G401 (cell line): ENCODE results near the gene FAM177A1. TPM values are rescaled to one million over a fixed set of nuclear protein-coding genes. Genes with fewer than 3 reads are reported as not detected.
A peak's percentile ranks its signal among the peaks of the same experiment; 100 is the strongest.
"Not testable (repeated sequence)": the region's sequence is repeated elsewhere in the genome, so short reads cannot be mapped to it uniquely, and the experiment has no call there.

Source experiments
- DNase-seq: peaks from one replicate; pipeline ENCODE4 v3.0.0-alpha.2; 2015; ENCODE audit warnings: low spot score
- in situ Hi-C: cut with HindIII; loops from 2 replicates; pipeline ENCODE4 v1.10.0; 2016; ENCODE audit warnings: low sequenced_read_pairs, mixed read lengths
- total RNA-seq: library from RNA; depleted of rRNA; stranded (reverse); fragments of >200 nt; shearing (Covaris generic); gene quantifications from 2 replicates; pipeline ENCODE4 v1.2.3, GENCODE V29; 2014; rRNA removed

The FAM177A1 gene, protein sequence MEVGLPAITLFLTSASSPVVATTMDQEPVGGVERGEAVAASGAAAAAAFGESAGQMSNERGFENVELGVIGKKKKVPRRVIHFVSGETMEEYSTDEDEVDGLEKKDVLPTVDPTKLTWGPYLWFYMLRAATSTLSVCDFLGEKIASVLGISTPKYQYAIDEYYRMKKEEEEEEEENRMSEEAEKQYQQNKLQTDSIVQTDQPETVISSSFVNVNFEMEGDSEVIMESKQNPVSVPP
- total RNA-seq, result 42.2 and 55.9 TPM in 2 replicates

DNA sequence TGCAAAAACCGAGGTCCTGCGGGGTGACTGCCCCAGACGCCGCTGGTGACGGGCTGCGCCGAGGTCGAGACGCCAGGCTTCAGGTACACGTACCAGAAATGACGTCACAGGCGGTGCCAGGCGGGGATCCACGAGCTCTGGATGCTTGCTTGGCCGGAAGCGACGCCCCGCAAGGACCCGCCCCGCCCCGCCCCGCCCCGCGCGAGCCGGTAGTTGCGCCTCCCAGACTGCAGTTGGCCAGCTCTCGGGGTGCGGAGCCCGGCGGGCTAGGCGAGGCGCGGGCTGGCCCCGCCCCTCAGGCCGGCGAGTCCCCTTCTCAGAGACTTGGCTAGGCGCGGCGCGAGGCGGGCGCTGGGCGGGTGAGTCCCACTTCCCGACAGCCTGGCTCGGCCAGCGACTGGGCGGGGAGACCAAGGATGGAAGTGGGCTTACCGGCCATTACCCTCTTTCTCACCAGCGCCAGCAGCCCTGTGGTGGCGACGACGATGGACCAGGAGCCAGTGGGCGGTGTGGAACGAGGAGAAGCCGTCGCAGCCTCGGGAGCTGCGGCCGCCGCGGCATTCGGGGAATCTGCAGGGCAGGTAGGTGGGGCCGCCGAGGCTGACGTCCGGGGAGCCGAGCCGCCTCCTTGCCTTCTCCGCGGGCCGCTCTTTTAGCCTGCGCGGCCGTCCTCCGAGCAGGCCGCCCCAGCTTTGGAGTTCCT is at the start of gene FAM177A1:
Gene FAM177A1, plus strand, starts transcription at position 225 of the 703 bp plus-strand sequence. Its CDS starts 192 bp downstream, at position 417.
- peak; percentile 97 for DNase-seq
- in situ Hi-C loops, result loop anchor here (25.0 kb wide), 1 partner anchor 366 kb away; the partner anchor contains the start of gene NFKBIA

DNA sequence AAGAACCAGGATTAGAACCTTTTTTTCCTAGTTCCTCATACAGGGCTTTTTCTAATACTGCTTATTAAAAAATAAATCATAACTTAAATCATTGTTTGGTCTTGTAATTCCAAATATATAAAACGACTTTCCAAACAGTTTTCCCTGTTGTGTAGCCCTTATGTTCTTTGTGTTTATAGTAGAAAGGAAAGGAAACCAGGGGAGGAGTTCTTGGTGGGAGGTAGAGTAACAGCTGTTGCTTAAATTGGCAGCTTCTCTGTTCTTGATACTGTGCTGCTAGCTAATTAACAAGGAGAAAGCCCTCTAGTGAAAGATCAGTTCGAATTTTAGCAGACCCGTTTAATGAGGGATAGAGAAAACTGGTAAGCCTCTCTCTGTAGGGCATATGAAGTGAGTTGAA is 48.3 kb upstream of the FAM177A1 start:
- in situ Hi-C loops, result no loop called here
- peak; percentile 43 for DNase-seq

DNA sequence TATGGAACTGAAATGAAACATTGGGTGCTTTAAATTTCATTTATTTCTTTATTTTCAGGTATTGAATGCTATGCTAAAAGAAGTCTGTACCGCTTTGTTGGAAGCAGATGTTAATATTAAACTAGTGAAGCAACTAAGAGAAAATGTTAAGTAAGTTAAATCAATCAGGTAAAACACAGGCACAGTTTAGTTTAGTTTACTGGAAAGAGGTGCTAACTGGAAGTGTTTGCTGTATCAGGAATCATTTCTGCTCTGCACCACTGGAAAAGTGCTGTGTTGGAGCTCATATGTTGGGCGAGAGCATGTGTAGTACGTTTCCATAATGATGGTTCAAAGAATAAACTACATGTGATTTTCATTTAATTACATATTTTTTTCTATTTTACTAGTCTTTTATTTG is 46.6 kb upstream of the FAM177A1 start:
- DNase-seq, result no peak

DNA sequence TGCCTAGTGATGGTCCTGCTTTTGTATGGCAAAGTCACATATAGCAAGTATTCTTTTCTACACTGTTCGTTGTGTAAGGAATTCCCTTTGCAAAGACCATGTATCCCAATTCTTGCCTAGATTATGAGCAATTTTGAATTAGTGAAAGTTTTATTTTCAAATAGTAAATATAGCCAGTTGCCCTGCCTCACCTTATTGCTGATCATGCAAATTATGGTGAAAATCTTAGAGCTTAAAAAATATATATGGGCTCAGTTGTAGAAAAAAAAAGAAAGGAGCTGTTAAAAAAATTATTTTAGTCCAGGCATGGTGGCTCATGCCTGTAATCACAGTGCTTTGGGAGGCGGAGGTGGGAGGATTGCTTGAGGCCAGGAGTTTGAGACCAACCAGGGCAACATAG is 44.5 kb upstream of the FAM177A1 start:
- in situ Hi-C loops, result no loop called here
- DNase-seq, result no peak

More for the DNA sequence above, 46.6 kb upstream of the FAM177A1 start:
- in situ Hi-C loops, result no loop called here

DNA sequence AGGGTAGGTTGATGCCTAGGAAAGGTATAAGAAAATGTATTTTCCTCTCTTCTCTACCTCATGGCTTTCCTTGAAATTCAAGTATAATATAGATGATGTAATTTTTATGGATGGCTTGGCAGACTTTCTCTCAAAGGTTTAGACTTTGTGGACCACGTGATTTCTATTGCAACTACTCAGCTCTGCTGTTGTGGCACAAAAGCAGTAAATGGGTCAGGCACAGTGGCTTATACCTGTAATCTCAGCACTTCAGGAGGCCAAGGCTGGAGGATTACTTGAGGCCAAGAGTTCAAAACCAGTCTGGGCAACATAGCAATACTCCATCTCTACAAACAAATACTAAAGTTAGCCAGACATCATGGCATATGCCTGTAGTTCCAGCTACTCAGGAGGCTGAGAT is 41.2 kb upstream of the FAM177A1 start:
- in situ Hi-C loops, result no loop called here
- DNase-seq, result no peak

DNA sequence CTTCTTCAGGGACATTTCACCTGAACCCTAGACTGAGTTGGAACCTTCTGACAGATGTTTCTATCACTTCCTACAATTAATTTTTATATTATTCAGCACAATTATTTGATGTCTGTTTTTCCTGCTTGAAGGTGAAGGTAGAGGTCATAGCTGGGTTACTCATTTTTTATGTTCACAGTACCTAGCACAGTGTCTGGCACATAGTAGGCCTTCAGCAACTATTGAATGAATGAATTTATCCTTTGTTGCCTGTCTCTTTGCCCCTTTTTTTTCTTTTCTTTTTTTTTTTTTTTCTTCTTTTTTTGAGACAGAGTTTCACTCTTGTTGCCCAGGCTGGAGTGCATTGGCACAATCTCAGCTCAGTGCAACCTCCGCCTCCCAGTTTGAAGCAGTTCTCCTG is 29.5 kb upstream of the FAM177A1 start:
- no peak for DNase-seq
- in situ Hi-C loops, result no loop called here

DNA sequence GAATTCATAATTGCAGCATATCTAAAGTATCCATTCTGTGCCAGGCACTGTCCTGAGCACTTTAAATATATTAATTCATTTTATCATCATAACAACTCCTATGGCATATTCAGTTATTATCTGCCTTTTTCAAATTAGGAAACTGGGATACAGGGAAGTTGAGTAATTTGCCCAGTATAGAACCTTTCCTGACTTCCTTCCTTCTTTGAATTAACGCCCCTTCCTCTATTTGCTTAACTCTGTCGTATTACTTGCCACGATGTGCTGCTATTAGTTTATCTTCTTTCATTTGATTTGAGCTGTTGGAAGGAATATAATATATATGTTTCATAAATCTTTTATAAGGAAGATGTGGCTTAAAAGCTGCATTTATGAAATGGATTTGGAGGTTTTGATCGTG is 25.4 kb upstream of the FAM177A1 start:
- DNase-seq, result no peak
- in situ Hi-C loops, result no loop called here

DNA sequence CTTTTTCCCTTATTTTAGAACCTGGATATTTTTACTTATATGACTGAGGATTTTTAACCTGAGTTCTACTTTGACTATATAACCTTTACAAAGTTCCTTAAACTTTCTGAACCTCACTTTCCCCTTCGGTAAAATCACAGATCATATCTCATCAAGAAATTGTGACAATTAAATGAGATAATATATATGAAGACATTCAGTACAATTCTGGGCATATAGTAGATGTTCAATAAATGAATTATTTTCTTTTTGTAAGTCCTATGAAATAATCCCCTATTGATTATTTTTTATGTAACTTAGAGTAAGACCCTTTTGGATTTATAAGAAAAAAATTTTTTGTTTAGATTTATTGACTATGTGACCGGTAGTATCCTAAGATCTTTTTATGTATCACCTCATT is 17.6 kb upstream of the FAM177A1 start:
- in situ Hi-C loops, result loop anchor here (25.0 kb wide), 1 partner anchor 384 kb away; the partner anchor contains the start of gene NFKBIA
- DNase-seq, result no peak

DNA sequence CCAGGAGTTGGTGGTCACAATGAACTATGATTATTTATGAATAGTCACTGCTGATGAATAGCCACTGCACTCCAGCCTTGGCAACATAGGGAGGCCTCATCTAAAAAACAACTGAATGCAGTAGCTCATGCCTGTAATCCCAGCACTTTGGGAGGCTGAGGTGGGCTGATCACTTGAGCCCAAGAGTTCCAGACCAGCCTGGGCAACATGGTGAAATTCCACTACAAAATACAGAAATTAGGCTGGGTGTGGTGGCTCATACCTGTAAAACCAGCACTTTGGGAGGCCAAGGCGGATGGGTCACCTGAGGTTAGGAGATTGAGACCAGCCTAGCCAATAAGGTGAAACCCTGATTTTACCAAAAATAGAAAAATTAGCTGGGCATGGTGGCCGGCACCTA is 13.5 kb upstream of the FAM177A1 start:
- no peak for DNase-seq
- in situ Hi-C loops, result loop anchor here (25.0 kb wide), 1 partner anchor 380 kb away; the partner anchor contains the start of gene NFKBIA

DNA sequence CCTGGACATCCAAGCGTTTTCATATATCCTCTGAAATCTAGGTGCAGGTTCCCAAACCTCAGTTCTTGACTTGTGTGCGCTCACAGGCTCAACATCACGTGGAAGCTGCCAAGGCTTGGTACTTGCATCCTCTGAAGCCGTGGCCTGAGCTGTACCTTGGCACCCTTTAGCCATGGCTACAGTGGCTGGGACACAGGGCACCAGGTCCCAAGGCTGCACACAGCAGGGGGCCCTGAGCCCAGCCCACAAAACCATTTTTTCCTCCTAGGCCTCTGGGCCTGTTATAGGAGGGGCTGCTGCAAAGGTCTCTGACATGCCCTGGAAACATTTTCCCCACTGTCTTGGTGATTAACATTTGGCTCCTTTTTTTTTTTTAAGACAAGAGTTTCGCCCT is 11.6 kb upstream of the FAM177A1 start:
- DNase-seq, result no peak
- in situ Hi-C loops, result loop anchor here (25.0 kb wide), 1 partner anchor 378 kb away; the partner anchor contains the start of gene NFKBIA

DNA sequence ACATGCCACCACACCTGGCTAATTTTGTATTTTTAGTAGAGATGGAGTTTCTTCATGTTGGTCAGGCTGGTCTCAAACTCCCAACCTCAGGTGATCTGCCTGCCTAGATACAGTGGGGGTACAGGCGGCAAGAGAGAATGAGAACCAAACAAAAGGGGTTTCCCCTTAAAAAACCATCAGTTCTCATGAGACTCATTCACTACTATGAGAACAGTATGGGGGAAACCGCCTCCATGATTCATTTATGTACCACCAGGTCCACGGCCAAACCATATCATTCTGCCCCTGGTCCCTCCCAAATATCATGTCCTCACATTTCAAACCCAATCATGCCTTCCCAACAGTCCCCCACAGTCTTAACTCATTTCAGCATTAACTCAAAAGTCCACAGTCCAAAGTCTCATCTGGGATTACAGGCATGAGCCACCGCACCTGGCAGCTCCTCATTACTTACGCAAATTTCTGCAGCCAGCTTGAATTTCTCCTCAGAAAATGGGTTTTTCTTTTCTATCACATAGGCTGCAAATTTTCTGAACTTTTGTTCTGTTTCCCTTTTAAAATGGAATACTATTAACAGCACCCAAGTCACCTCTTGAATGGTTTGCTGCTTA is 11.0 kb upstream of the FAM177A1 start:
- in situ Hi-C loops, result loop anchor here (25.0 kb wide), 1 partner anchor 377 kb away; the partner anchor contains the start of gene NFKBIA
- not testable (repeated sequence) for DNase-seq

DNA sequence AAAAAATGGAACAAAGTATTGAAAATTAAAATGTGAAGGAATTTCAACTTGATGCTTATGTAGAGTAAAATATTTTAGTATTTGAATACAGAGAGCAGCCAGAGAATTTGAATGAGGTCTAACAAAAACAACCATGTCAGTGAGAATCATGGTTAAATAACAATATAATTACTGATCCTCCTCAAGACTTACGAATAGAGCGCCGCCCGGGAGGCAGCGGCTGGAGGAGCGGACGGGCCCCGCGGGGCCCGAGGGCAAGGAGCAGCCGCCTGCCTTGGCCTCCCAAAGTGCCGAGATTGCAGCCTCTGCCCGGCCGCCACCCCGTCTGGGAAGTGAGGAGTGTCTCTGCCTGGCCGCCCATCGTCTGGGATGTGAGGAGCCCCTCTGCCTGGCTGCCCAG is 7.8 kb upstream of the FAM177A1 start:
- not testable (repeated sequence) for DNase-seq
- in situ Hi-C loops, result loop anchor here (25.0 kb wide), 1 partner anchor 374 kb away; the partner anchor contains the start of gene NFKBIA

DNA sequence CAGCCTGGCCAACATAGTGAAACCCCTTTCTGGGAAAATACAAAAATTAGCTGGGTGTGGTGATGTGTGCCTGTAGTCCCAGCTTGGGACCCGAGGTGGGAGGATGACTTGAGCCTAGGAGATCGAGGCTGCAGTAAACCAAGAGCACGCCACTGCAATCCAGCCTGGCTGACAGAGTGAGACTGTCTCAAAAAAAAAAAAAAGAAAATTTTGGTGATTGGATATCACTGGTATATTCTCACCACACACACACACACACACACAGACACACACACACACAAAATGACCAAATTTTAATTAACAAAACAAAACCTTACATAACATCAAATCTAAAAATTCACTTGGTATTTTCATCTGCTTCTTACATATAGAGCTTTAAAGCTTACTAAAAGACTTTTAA is 3.4 kb upstream of the FAM177A1 start:
- in situ Hi-C loops, result loop anchor here (25.0 kb wide), 1 partner anchor 370 kb away; the partner anchor contains the start of gene NFKBIA
- no peak for DNase-seq

DNA sequence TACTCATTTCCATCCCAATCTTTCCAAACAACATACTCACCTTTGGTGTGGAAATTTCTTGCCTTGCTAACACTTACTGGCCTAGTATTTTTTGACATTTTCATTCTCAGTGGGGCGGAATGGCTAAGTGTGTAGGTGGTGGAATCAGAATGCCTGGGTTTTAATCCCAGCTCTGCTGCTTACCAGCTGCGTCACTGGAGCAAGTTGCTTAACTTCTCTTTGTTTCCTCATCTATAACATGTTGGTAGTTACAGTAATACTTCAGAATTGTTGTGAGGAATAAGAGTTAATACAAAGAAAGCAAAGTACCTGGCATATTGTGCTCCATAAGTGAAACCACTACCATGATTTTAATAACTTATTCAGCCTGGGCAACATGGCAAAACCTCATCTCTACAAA is 3.0 kb upstream of the FAM177A1 start:
- no peak for DNase-seq
- in situ Hi-C loops, result loop anchor here (25.0 kb wide), 1 partner anchor 369 kb away; the partner anchor contains the start of gene NFKBIA

DNA sequence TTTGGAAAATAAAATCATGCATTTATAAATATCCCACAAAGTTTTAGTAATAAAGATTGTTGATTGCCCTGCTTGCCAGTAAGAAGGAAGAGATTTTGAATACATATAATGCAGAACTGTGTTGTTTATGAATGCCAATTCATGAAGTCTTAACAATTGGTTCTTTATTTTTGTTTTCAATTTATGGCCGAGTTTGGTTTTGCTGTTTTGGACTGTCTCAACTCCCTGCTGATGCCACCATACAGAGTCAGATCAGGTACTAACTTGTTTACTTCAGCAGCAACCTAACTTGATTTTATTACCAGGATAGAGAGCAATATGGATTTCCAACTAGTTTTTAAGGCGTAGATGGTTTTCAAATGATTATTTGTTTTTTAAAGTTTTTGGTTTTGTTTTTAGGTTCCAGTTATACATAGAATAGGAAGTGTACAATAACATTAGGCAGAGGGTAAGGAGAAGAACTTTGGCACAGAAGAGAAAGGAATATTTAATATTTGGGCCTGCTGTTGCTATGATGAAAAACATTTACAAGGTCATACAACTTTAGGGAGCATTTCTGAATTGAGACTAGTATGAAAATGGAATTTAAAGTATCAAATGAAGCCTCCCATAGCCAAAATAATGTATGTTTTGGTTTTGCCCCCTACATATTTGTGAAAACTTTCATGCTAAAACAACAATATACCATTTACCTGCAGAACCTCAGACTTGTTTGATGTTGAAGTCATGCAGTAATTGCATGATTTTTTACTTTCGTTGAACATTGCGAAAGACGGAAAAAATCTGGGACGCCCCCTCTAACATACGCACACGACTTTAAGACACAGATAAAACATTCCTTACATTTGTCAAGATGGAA is 904 bp upstream of the FAM177A1 start:
- DNase-seq, result peak; percentile 5
- in situ Hi-C loops, result loop anchor here (25.0 kb wide), 1 partner anchor 367 kb away; the partner anchor contains the start of gene NFKBIA

DNA sequence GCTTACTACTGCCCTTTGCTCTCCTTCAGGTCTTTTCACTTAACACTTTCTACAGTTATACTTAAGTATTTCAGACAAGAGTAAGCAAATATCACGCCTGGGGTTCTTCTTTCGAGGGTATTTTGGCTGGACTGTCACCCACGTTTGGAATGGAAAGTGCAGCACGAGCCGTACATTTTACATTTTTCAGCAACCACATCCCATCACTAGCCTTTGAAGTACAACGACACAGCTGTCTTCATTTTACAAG is 349 bp upstream of the FAM177A1 start:
- in situ Hi-C loops, result loop anchor here (25.0 kb wide), 1 partner anchor 367 kb away; the partner anchor contains the start of gene NFKBIA
- no peak for DNase-seq

DNA sequence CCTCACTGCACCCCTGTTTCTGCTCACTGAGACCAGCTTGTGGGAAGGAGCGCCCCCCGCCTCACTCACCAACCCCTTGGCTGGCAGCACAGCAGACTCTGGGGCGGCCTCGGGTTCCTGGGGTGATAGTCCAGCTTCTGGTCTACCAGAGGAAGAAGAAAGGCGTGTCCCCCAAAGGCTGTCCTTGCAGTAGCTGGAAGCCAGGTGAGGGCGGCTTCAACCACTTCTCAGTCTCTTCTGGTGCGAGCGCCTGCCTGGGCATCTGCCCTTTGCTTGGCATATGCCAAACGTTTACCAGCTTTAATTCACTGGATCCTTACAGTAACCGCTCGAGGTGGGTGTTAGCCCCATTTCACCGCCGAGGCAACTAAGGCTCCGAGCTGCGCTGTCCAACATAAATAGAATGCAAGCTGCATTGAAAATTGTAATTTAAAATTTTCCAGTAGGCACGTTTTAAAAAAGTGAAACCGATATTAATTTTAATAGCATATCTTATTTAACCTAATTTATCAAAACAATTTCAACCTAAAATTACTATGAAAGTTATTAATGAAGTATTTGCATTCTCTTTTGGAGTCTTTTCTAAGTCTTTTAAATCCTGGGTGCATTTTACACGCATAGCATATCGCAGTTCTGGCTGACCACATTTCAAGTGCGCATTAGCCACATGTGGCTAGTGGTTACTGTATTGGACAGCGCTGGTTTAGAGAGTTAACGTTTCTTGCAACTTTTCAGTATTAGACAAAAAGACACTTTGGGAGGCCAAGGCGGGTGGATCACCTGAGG is 872 bp downstream of the FAM177A1 start:
- peak; percentile 53 for DNase-seq
- in situ Hi-C loops, result loop anchor here (25.0 kb wide), 1 partner anchor 365 kb away; the partner anchor contains the start of gene NFKBIA

DNA sequence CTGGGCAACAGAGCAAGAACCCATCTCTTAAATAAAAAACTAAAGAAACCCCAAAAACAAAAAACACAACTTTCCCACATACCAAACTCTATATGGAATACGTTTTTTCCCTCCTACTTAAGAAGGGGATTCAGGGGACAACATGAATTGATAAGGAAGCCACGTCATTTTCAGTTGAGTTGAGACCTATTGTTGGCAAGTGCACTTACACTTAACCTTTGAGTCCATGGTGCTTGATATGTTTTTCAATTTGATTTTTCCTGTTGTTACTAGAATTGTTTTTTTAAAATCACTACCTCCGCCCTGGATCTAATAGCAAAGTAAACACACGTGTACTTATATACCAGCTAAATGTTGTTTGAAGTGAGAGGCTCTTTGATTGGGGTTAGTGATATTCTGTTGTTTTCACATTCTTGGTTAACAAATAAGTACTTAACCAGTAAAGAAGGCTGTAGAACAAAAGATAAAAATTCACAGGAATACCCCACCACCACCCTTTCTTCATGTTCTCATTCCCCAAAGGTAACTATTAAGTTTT is 2.0 kb downstream of the FAM177A1 start:
- no peak for DNase-seq
- in situ Hi-C loops, result loop anchor here (25.0 kb wide), 1 partner anchor 364 kb away; the partner anchor contains the start of gene NFKBIA
